PC-9 (cell line): ENCODE measurements around the gene SOCS1. TPM values are rescaled to one million over a fixed set of nuclear protein-coding genes. Genes with fewer than 3 reads are reported as not detected.

ENCODE experiments used
- BruUV-seq: library from RNA; stranded (reverse); fragments of 400-500 nt; replicated peaks from 2 replicates; lab custom pipeline; 2021; lab: Mats Ljungman, UMichigan
- CTCF ChIA-PET: fragments of 300-600 bp; sonication (Branson Sonifier 250); formaldehyde crosslinking; loops from one replicate; lab custom pipeline; 2022; ENCODE audit warnings: antibody characterized with exemption; lab: Charles Lee
- POLR2A ChIA-PET: fragments of 300-600 bp; sonication (Branson Sonifier 250); formaldehyde crosslinking; loops from one replicate; lab custom pipeline; 2022; ENCODE audit warnings: antibody characterized with exemption; ENCODE audit not compliant: unreplicated experiment; lab: Charles Lee
- DNase-seq, 2 experiments: peaks; one replicate each; pipeline versions ENCODE4 v3.0.0 to v3.0.0-alpha.2; 2015 to 2022; ENCODE audit warnings: mixed read lengths in 1 of 2
- H2AFZ ChIP-seq: fragments of 200-600 bp; sonication (generic); 2 replicates; pipeline ENCODE4 v1.8.1; 2017; ENCODE audit warnings: antibody characterized with exemption
- H3F3A ChIP-seq: fragments of 200-600 bp; sonication (generic); 2 replicates; pipeline ENCODE4 v1.8.1; 2017; ENCODE audit warnings: antibody characterized with exemption, mild to moderate bottlenecking, low read depth; ENCODE audit not compliant: insufficient read depth
- H3K27ac ChIP-seq: fragments of 200-600 bp; sonication (generic); 2 replicates; pipeline ENCODE4 v1.6.1; 2016; ENCODE audit warnings: mixed run types
- H3K27me3 ChIP-seq: fragments of 200-600 bp; sonication (generic); 2 replicates; pipeline ENCODE4 v1.6.1; 2016; ENCODE audit warnings: low read depth, mixed run types; ENCODE audit not compliant: insufficient read depth
- H3K36me3 ChIP-seq: fragments of 200-600 bp; sonication (generic); 2 replicates; pipeline ENCODE4 v1.6.1; 2016; ENCODE audit warnings: low read depth, mixed run types
- H3K4me1 ChIP-seq: fragments of 200-600 bp; sonication (generic); replicated peaks from 2 replicates; pipeline ENCODE4 v1.6.1; 2016; ENCODE audit warnings: mixed run types; ENCODE audit not compliant: insufficient read depth
- H3K4me2 ChIP-seq: fragments of 200-600 bp; sonication (generic); 2 replicates; pipeline ENCODE4 v1.6.1; 2017; ENCODE audit warnings: mixed run types
- H3K4me3 ChIP-seq: fragments of 200-600 bp; sonication (generic); 2 replicates; pipeline ENCODE4 v1.6.1; 2016; ENCODE audit warnings: mixed run types
- H3K79me2 ChIP-seq: fragments of 200-600 bp; sonication (generic); 2 replicates; pipeline ENCODE4 v1.6.1; 2017; ENCODE audit warnings: low read depth, mixed run types
- H3K9me2 ChIP-seq: fragments of 200-600 bp; sonication (generic); 2 replicates; pipeline ENCODE4 v1.8.1; 2017; ENCODE audit warnings: mild to moderate bottlenecking; ENCODE audit not compliant: insufficient read depth
- H3K9me3 ChIP-seq: fragments of 200-600 bp; sonication (generic); 2 replicates; pipeline ENCODE4 v1.8.1; 2016; ENCODE audit warnings: low read depth; ENCODE audit not compliant: insufficient read depth
- H4K20me1 ChIP-seq: fragments of 200-600 bp; sonication (generic); 2 replicates; pipeline ENCODE4 v1.8.1; 2017; ENCODE audit not compliant: insufficient read depth
- EZH2 ChIP-seq: fragments of 200-600 bp; sonication (generic); IDR thresholded peaks from 2 replicates; pipeline ENCODE4 v1.8.0; 2017; ENCODE audit warnings: antibody characterized with exemption, low read depth
- intact Hi-C: fragments of 100-400 bp; cut with micrococcal nuclease; formaldehyde crosslinking; loops from one replicate; pipeline ENCODE4 v1.10.0; 2022; ENCODE audit not compliant: unreplicated experiment
- total RNA-seq: library from RNA; stranded (reverse); gene quantifications from 2 replicates; pipeline ENCODE4 v1.2.3, GENCODE V29; 2021
- TF ChIP-seq, protein P1 (sequence below): fragments of 200-600 bp; sonication (generic); conservative IDR thresholded peaks from 2 replicates; pipeline ENCODE4 v1.6.1; 2017; ENCODE audit warnings: mixed run types, antibody characterized with exemption, mild to moderate bottlenecking, moderate library complexity

The SOCS1 gene
- total RNA-seq, 1 experiment from 2014 or later: 4.6 TPM

DNA sequence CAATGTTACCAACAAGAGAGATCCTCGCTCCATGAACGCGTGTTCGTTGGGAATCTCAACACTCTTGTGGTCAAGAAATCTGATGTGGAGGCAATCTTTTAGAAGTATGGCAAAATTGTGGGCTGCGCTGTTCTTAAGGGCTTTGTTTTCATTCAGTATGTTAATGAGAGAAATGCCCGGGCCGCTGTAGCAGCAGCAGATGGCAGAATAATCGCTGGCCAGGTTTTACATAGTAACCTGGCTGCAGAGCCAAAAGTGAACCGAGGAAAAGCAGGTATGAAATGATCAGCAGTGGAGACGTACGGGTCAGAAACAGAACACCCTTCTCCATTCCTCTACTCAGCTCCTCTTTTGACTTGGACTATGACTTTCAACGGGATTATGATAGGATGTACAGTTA, 13.3 kb downstream of the SOCS1 start:
- no peaks in the 10 kb centered on the region for H3F3A ChIP-seq
- H2AFZ ChIP-seq: no peak overlapping the region
- H3K4me3 ChIP-seq: no peak overlapping the region
- no peaks in the 10 kb centered on the region for H3K36me3 ChIP-seq
- H4K20me1 ChIP-seq: no peaks in the 10 kb centered on the region
- H3K27ac ChIP-seq: no peak overlapping the region
- no peak for DNase-seq
- POLR2A ChIA-PET: no interaction called here
- no peaks in the 10 kb centered on the region for H3K79me2 ChIP-seq
- no peak overlapping the region for H3K4me2 ChIP-seq
- CTCF ChIA-PET: no interaction called here
- H3K4me1 ChIP-seq: no peaks in the 10 kb centered on the region
- no peaks in the 10 kb centered on the region for H3K9me3 ChIP-seq
- intact Hi-C loops: no loop called here
- H3K27me3 ChIP-seq: no peaks in the 10 kb centered on the region
- no TSS peak for BruUV-seq
- no peak for TF ChIP-seq EZH2
- TF ChIP-seq, protein P1, sequence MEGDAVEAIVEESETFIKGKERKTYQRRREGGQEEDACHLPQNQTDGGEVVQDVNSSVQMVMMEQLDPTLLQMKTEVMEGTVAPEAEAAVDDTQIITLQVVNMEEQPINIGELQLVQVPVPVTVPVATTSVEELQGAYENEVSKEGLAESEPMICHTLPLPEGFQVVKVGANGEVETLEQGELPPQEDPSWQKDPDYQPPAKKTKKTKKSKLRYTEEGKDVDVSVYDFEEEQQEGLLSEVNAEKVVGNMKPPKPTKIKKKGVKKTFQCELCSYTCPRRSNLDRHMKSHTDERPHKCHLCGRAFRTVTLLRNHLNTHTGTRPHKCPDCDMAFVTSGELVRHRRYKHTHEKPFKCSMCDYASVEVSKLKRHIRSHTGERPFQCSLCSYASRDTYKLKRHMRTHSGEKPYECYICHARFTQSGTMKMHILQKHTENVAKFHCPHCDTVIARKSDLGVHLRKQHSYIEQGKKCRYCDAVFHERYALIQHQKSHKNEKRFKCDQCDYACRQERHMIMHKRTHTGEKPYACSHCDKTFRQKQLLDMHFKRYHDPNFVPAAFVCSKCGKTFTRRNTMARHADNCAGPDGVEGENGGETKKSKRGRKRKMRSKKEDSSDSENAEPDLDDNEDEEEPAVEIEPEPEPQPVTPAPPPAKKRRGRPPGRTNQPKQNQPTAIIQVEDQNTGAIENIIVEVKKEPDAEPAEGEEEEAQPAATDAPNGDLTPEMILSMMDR: no peak
- H3K9me2 ChIP-seq: no peaks in the 10 kb centered on the region

DNA sequence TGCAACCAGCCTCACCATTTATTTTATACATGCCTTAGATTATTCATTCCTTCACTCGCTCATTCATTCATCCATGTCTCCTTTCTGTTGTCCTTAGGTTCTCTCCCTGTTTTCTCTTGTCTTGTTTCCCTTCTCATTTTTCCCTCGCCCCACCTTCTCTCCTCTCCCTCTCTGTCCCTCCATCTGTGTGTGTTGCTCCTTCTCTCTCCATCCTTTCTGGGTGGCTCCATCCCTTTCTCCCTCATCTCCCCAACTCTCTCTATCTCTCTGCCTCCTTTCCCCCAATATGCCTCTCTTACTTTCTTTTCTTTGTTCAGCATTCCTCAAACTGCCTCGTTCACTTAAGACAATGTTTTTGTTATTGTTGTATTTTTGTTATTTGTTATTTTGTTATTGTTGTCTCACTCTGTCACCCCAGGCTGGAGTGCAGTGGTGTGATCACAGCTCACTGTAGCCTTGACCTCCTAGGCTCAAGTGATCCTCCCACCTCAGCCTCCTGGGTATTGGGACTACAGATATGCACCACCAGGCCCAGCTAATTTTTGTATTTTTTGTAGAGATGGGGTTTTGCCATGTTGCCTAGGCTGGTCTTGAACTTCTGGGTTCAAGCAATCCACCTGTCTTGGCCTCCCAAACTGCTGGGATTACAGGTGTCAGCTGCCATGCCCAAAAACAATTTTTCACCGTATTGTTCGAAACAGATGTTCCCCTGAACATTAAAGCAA, 14.4 kb downstream of the SOCS1 start:
- Histone ChIP-seq H3K4me1 (no peaks in the 10 kb centered on the region), H3K9me3 (no peaks in the 10 kb centered on the region), H3K36me3 (no peaks in the 10 kb centered on the region), H3K27ac (no peak overlapping the region), H4K20me1 (no peaks in the 10 kb centered on the region), H3K9me2 (no peaks in the 10 kb centered on the region), H3K79me2 (no peaks in the 10 kb centered on the region), H3K27me3 (no peaks in the 10 kb centered on the region), H2AFZ (no peak overlapping the region), H3F3A (no peaks in the 10 kb centered on the region), H3K4me2 (no peak overlapping the region), H3K4me3 (no peak overlapping the region)
- CTCF ChIA-PET: no interaction called here
- intact Hi-C loops: no loop called here
- POLR2A ChIA-PET: no interaction called here
- no TSS peak for BruUV-seq
- TF ChIP-seq EZH2: no peak
- TF ChIP-seq, protein P1: no peak
- DNase-seq: no peak

DNA sequence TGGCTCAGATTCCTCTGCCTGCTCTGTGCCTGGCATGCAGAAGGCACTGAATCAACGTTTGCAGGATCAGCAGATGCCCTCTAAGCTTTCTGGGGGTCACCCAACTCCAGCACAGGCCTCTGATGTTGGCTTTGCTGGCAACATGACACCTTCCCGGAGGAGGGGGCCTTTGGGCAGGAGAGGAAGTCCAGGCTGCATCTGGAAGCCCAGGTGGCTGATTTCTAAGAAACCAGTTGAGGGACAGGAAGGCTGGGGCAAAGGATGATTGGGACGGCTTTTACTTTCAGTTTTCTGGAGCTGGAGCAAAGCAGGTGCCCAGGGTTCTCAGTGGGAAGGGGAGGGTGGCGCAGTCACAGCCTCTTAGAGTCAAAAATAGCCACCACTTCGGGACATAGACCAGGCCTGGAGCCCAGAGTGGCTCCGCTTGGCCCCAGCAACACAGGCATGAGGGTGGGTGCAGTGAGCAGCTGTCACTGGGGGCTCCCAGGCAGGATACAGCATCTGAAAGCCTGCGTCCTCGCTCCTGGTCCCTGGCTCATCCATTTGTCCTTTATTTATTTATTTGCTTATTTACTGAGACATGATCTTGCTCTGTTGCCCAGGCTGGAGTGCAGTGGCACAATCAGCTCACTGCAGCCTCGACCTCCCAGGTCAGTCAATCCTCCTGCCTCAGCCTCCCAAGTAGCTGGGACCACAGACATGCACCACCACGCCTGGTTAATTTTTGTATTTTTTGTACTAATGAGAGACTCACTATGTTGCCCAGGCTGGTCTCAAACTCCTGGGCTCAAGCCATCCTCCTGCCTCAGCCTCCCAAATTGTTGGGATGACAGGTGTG, 15.1 kb downstream of the SOCS1 start:
- ChIA-PET POLR2A (no interaction called here), CTCF (no interaction called here)
- no peak overlapping the region for H3K4me3 ChIP-seq
- no peaks in the 10 kb centered on the region for H3K36me3 ChIP-seq
- H3K4me1 ChIP-seq: no peaks in the 10 kb centered on the region
- H3K4me2 ChIP-seq: no peak overlapping the region
- H3K27me3 ChIP-seq: no peaks in the 10 kb centered on the region
- H3K27ac ChIP-seq: no peak overlapping the region
- no peak for TF ChIP-seq EZH2
- TF ChIP-seq, protein P1: no peak
- BruUV-seq: no TSS peak
- DNase-seq: no peak
- H3K9me3 ChIP-seq: no peaks in the 10 kb centered on the region
- H3K9me2 ChIP-seq: no peaks in the 10 kb centered on the region
- intact Hi-C loops: no loop called here
- no peaks in the 10 kb centered on the region for H3F3A ChIP-seq
- H2AFZ ChIP-seq: no peak overlapping the region
- H4K20me1 ChIP-seq: no peaks in the 10 kb centered on the region
- no peaks in the 10 kb centered on the region for H3K79me2 ChIP-seq
